T-cell (primary cell): ENCODE measurements around the gene SSBP3. TPM values are rescaled to one million over a fixed set of nuclear protein-coding genes. Genes with fewer than 3 reads are reported as not detected.
"Not testable (repeated sequence)": the region's sequence is repeated elsewhere in the genome, so short reads cannot be mapped to it uniquely, and the experiment has no call there.

Source experiments
- ATAC-seq, 4 experiments: fragments of 200-7000 bp in 3 of 4; fragments of 150-1000 bp in 1 of 4; cut with Tn5 transposase; replicated peaks in 1 of 4; 1 replicate in 3 of 4; 2 replicates in 1 of 4; pipeline ENCODE4 v1.10.0; 2021; ENCODE audit warnings: moderate library complexity in 3 of 4, mild to moderate bottlenecking in 2 of 4, moderate number of reproducible peaks in 1 of 4
- CTCF ChIA-PET, 2 donors: fragments of 300-600 bp; sonication (Branson Sonifier 250); formaldehyde crosslinking; loops; one replicate each; lab custom pipeline; 2022; ENCODE audit warnings: antibody characterized with exemption in 2 of 2; lab: Charles Lee
- POLR2A ChIA-PET, 2 donors: fragments of 300-600 bp; sonication (Branson Sonifier 250); formaldehyde crosslinking; loops; one replicate each; lab custom pipeline; 2022; ENCODE audit warnings: antibody characterized with exemption in 2 of 2; lab: Charles Lee
- DNase-seq, 35 experiments: peaks; one replicate each; pipeline versions ENCODE4 v3.0.0 to v3.0.0-alpha.2; 2013 to 2023
- H3K27ac ChIP-seq: one replicate; pipeline ENCODE4 v1.5.1; 2013; ENCODE audit warnings: low read length
- H3K27me3 ChIP-seq, 2 experiments: replicated peaks in 1 of 2; 1 replicate in 1 of 2; 2 replicates in 1 of 2; pipeline versions ENCODE4 v1.6.1 to v1.7.0; 2013; ENCODE audit warnings: low read length in 1 of 2, mixed read lengths in 1 of 2; ENCODE audit not compliant: control insufficient read depth in 2 of 2, insufficient read depth in 2 of 2; ENCODE audit errors: extremely low read depth in 1 of 2
- H3K36me3 ChIP-seq, 2 donors: 1 replicate in 1 of 2; 2 replicates in 1 of 2; pipeline versions ENCODE4 v1.6.1 to v1.7.0; 2013; ENCODE audit warnings: low read length in 1 of 2; ENCODE audit not compliant: control insufficient read depth in 2 of 2, insufficient read depth in 1 of 2; ENCODE audit errors: extremely low read depth in 1 of 2
- H3K4me1 ChIP-seq, 2 experiments: 1 replicate in 1 of 2; 2 replicates in 1 of 2; pipeline versions ENCODE4 v1.6.1 to v1.7.0; 2013; ENCODE audit warnings: low read length in 2 of 2, mixed read lengths in 1 of 2; ENCODE audit not compliant: insufficient read depth in 2 of 2, control insufficient read depth in 1 of 2; ENCODE audit errors: extremely low read depth in 1 of 2
- H3K4me3 ChIP-seq, 2 donors: 1 replicate in 1 of 2; 2 replicates in 1 of 2; pipeline versions ENCODE4 v1.5.1 to v1.7.0; 2013; ENCODE audit warnings: mild to moderate bottlenecking in 2 of 2, low read length in 1 of 2, moderate library complexity in 1 of 2; ENCODE audit not compliant: control insufficient read depth in 1 of 2; ENCODE audit errors: extremely low read depth in 1 of 2
- H3K9me3 ChIP-seq: 2 replicates; pipeline ENCODE4 v1.7.0; 2013
- H3K27ac Mint-ChIP-seq, 2 donors: one replicate each; pipeline ENCODE4 v1.8.0; 2020 to 2021; ENCODE audit warnings: mild to moderate bottlenecking in 2 of 2, mixed read lengths in 2 of 2
- H3K27me3 Mint-ChIP-seq, 2 donors: one replicate each; pipeline ENCODE4 v1.8.0; 2021 to 2022; ENCODE audit warnings: mixed read lengths in 2 of 2
- H3K36me3 Mint-ChIP-seq: one replicate; pipeline ENCODE4 v1.8.0; 2021; ENCODE audit warnings: mixed read lengths
- H3K4me1 Mint-ChIP-seq, 3 donors: one replicate each; pipeline ENCODE4 v1.8.0; 2020 to 2022; ENCODE audit warnings: mixed read lengths in 3 of 3, mild to moderate bottlenecking in 1 of 3
- H3K4me3 Mint-ChIP-seq, 3 donors: one replicate each; pipeline ENCODE4 v1.8.0; 2020 to 2022; ENCODE audit warnings: mild to moderate bottlenecking in 3 of 3, mixed read lengths in 3 of 3, moderate library complexity in 3 of 3
- H3K9me3 Mint-ChIP-seq, 3 donors: one replicate each; pipeline ENCODE4 v1.8.0; 2020 to 2022; ENCODE audit warnings: mixed read lengths in 3 of 3
- WGBS: methylation state at CpG from one replicate; pipeline ENCODE4 v1.1.5; 2013; ENCODE audit warnings: missing lambda C conversion rate; ENCODE audit not compliant: insufficient coverage; 5-methylcytosine and 5-hydroxymethylcytosine counted together
- total RNA-seq, 35 experiments: library from RNA in 6 of 35; stranded (reverse) in 6 of 35; fragments of 120-200 nt in 1 of 35; gene quantifications; one replicate each; pipeline versions ENCODE4 v1.2.1 to v1.2.4 and lab custom pipeline; 2013 to 2026

SSBP3 gene
- total RNA-seq, 5 donors from 2014 or later (not counting 1 experiment from before 2014, with no cell fraction given), result 51.5 to 84.5 (median 69.2) TPM

- no peak overlapping the region for H3K4me3 Mint-ChIP-seq
- peaks cover 60% of the 10 kb centered on the region for H3K36me3 Mint-ChIP-seq
- Histone ChIP-seq H3K27me3 (no peaks in the 10 kb centered on the region), H3K36me3 (peaks cover 16 to 71% of the 10 kb centered on the region in 2 donors), H3K4me3 (no peak overlapping the region), H3K4me1 (peaks cover 0 to 29% of the 10 kb centered on the region in 2 experiments), H3K27ac (no peak overlapping the region), H3K9me3 (no peaks in the 10 kb centered on the region)
- H3K27me3 Mint-ChIP-seq, result no peaks in the 10 kb centered on the region
- DNase-seq (no peak), ATAC-seq (no peak)
- no peak overlapping the region for H3K27ac Mint-ChIP-seq
- WGBS, result no CpG with 5 or more reads among the region's 4 CpGs
- ChIA-PET CTCF (interaction anchor here (0.6 kb wide), 2 partner anchors 126 to 434 kb away, joined by 3 to 4 read pairs; no protein-coding TSS in a partner anchor), POLR2A (interaction anchor here in 1 of 2 donors (0.6 to 0.7 kb wide), 2 partner anchors 87 to 354 kb away, joined by 3 to 17 read pairs; no protein-coding TSS in a partner anchor)
- H3K4me1 Mint-ChIP-seq, result peaks cover 26 to 52% (median 40%) of the 10 kb centered on the region in 3 donors
- H3K9me3 Mint-ChIP-seq, result no peaks in the 10 kb centered on the region
These were observed 12.1 kb downstream of the SSBP3 start for GRCh38 chr1:54394104-54394503.

- Mint-ChIP-seq H3K9me3 (no peaks in the 10 kb centered on the region), H3K36me3 (peaks cover 52% of the 10 kb centered on the region), H3K27me3 (no peaks in the 10 kb centered on the region), H3K27ac (no peak overlapping the region), H3K4me1 (peaks cover 30 to 61% (median 45%) of the 10 kb centered on the region in 3 donors), H3K4me3 (no peak overlapping the region)
- DNase-seq (no peak), ATAC-seq (no peak)
- WGBS, result no CpG with 5 or more reads among the region's 3 CpGs
- ChIA-PET CTCF (no interaction called here), POLR2A (no interaction called here)
- Histone ChIP-seq H3K9me3 (no peaks in the 10 kb centered on the region), H3K4me1 (peaks cover 0 to 30% of the 10 kb centered on the region in 2 experiments), H3K36me3 (peaks cover 12 to 60% of the 10 kb centered on the region in 2 donors), H3K4me3 (no peak overlapping the region), H3K27me3 (no peaks in the 10 kb centered on the region), H3K27ac (no peak overlapping the region)
These were observed 13.8 kb downstream of the SSBP3 start for GRCh38 chr1:54392401-54392800.

- Histone ChIP-seq H3K4me3 (no peak overlapping the region), H3K27me3 (no peaks in the 10 kb centered on the region), H3K4me1 (peaks cover 0 to 30% of the 10 kb centered on the region in 2 experiments), H3K27ac (no peak overlapping the region), H3K9me3 (no peaks in the 10 kb centered on the region), H3K36me3 (peaks cover 12 to 56% of the 10 kb centered on the region in 2 donors)
- WGBS, result 94% methylated on average over 5 of the region's 15 CpGs
- H3K4me3 Mint-ChIP-seq, result no peak overlapping the region
- H3K27me3 Mint-ChIP-seq, result no peaks in the 10 kb centered on the region
- peaks cover 32 to 67% (median 46%) of the 10 kb centered on the region in 3 donors for H3K4me1 Mint-ChIP-seq
- ChIA-PET POLR2A (no interaction called here), CTCF (interaction anchor here in 1 of 2 donors (0.6 kb wide), 2 partner anchors 23 to 97 kb away, joined by 3 to 4 read pairs; no protein-coding TSS in a partner anchor)
- H3K9me3 Mint-ChIP-seq, result no peaks in the 10 kb centered on the region
- no peak for DNase-seq
- no peak for ATAC-seq
- no peak overlapping the region for H3K27ac Mint-ChIP-seq
- peaks cover 49% of the 10 kb centered on the region for H3K36me3 Mint-ChIP-seq
These were observed 14.6 kb downstream of the SSBP3 start for GRCh38 chr1:54391450-54392209.

- CTCF ChIA-PET, result interaction anchor here in 1 of 2 donors (0.6 kb wide), 1 partner anchor 22 kb away, joined by 3 read pairs; no protein-coding TSS in a partner anchor
- Mint-ChIP-seq H3K4me1 (peaks cover 31 to 69% (median 43%) of the 10 kb centered on the region in 3 donors), H3K36me3 (peaks cover 45% of the 10 kb centered on the region), H3K4me3 (no peak overlapping the region), H3K27ac (no peak overlapping the region), H3K9me3 (no peaks in the 10 kb centered on the region), H3K27me3 (no peaks in the 10 kb centered on the region)
- Histone ChIP-seq H3K4me1 (peaks cover 5 to 35% of the 10 kb centered on the region in 2 experiments), H3K4me3 (no peak overlapping the region), H3K27me3 (no peaks in the 10 kb centered on the region), H3K9me3 (no peaks in the 10 kb centered on the region), H3K36me3 (peaks cover 12 to 54% of the 10 kb centered on the region in 2 donors), H3K27ac (no peak overlapping the region)
- POLR2A ChIA-PET, result no interaction called here
- no peak for DNase-seq
- WGBS, result 96% methylated on average over 19 of the region's 24 CpGs
- no peak for ATAC-seq
These were observed 15.5 kb downstream of the SSBP3 start for GRCh38 chr1:54390655-54391054.

- POLR2A ChIA-PET, H3K4me3 Mint-ChIP-seq, H3K27ac Mint-ChIP-seq, H3K27me3 Mint-ChIP-seq, H3K9me3 Mint-ChIP-seq, DNase-seq, ATAC-seq, H3K27ac ChIP-seq, H3K27me3 ChIP-seq, H3K9me3 ChIP-seq, CTCF ChIA-PET, H3K4me3 ChIP-seq: not testable (repeated sequence)
- Mint-ChIP-seq H3K4me1 (peaks cover 42 to 73% (median 44%) of the 10 kb centered on the region in 3 donors), H3K36me3 (peaks cover 41% of the 10 kb centered on the region)
- Histone ChIP-seq H3K36me3 (peaks cover 7 to 47% of the 10 kb centered on the region in 2 donors), H3K4me1 (peaks cover 5 to 30% of the 10 kb centered on the region in 2 experiments)
- WGBS, result no CpG with 5 or more reads among the region's 2 CpGs
These were observed 16.6 kb downstream of the SSBP3 start for GRCh38 chr1:54389608-54390007.

- Histone ChIP-seq H3K27me3 (no peaks in the 10 kb centered on the region), H3K27ac (no peak overlapping the region), H3K36me3 (peaks cover 0 to 35% of the 10 kb centered on the region in 2 donors), H3K9me3 (no peaks in the 10 kb centered on the region), H3K4me1 (peaks cover 5 to 22% of the 10 kb centered on the region in 2 experiments), H3K4me3 (no peak overlapping the region)
- Mint-ChIP-seq H3K4me1 (peaks cover 49 to 79% (median 54%) of the 10 kb centered on the region in 3 donors), H3K27ac (no peak overlapping the region), H3K36me3 (peaks cover 31% of the 10 kb centered on the region), H3K9me3 (no peaks in the 10 kb centered on the region), H3K27me3 (no peaks in the 10 kb centered on the region), H3K4me3 (no peak overlapping the region)
- ChIA-PET POLR2A (no interaction called here), CTCF (no interaction called here)
- WGBS, result 100% methylated on average over 2 of the region's 5 CpGs
- ATAC-seq (no peak), DNase-seq (no peak)
These were observed 18.8 kb downstream of the SSBP3 start for GRCh38 chr1:54387419-54387818.
